HG03280 (cell line): ENCODE measurements around the gene KCTD15.

Source experiments
- ATAC-seq: cut with Tn5 transposase; IDR thresholded peaks from one replicate; pipeline ENCODE4 v1.9.1; 2021; ENCODE audit warnings: mild to moderate bottlenecking, moderate library complexity; ENCODE audit not compliant: unreplicated experiment

KCTD15 gene

DNA sequence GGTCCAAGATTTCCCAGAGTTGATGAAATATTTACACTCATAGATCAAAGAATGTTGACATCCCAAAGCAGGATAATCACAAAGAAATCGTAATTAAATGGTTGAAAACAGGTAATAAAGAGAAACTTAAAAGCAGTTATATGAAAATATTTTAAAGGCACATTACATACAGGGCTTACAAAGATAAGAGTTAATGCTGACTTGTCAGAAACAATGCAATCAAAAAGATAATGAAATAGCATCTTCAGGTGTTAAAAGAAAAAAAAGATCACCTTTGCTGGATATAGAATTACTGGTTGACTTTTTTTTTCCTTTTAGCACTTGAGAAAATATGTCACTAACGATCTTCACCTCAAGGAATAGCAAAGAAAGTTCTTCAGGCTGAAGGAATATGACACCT is 48.8 kb downstream of the KCTD15 start:
- no peak for ATAC-seq

DNA sequence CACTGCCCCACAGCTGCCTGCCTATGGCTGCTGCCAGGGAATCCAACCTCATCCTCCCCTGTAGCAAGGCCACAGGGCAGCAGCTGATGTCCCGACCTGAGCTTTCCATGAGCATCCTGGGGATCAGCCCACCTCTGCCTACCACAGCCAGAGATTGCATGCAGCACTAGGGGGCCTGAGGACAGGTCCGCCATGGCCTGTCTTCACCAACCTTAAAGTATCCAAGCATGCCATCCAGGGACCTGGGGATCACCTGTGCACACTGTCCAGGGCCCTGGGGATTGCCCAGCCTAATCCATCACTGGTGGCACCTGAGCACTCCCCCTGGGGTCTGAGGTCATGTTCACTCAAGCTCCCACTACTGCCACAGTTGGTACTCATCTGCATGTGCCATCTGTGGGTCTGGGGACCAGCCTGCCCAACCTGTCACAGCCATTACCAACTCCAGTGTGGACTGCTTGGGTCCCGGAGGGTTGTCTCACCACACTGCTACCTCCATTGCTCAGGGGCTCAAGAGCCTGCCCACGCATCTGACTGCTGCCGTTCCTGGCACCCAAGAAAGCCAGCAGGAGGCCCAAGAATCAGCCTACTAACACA is 53.0 kb downstream of the KCTD15 start:
- no peak for ATAC-seq

DNA sequence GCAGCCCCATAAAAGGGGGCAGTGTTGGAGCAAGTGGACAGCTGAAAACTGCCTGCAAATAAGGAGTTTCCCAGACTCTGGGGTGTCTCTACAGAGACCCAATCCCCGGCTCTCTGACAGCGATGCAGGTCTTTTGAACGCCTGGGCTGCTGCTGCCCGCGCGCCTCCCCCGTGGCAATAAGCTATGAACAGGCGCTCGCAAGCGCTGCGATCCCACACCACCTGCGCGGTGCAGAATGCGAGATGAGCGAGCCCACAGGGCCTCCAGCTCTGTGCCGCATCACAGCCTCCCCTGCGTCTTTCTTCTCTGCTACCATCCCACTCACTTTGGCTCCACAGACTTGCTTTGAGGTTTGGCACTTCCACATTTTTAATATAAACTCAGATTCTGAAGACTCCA is 62.3 kb downstream of the KCTD15 start:
- no peak for ATAC-seq

DNA sequence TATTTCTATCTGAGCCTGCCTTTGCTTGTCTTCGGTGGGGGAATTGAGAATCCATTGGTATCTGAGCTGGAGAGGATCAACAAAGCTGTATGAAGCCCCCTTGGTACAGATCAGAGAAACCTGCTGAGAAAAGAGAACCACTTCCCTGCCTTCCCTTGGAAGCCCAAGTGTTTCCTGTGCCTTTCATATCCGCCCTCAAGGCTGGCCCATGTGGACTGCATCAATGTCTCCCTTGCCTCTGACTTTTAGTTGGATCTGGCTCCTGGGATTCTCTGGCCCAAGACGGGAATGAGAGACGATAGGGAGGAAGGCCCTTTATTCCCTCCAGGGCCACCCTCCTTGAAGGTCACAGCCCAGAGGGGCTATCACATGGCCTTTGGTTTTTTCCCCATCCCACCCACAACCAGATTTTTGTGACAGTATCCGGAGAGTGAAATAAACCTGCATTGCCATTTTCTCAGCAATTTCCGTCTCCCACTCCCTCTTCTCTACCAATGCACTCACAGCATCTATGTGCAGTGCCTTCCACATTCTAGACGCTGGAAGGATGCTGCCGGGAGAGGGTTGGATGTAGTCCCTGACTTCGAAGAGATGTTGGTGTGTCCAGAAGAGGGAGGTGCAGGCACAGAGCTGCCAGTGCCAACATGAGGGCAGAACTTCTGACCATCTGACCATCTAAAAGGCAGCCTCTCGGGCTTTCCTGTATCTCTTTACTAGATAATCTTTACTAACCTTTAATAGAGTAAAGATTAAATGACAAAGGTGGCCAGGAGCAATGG is 63.8 kb downstream of the KCTD15 start:
- ATAC-seq: no peak

DNA sequence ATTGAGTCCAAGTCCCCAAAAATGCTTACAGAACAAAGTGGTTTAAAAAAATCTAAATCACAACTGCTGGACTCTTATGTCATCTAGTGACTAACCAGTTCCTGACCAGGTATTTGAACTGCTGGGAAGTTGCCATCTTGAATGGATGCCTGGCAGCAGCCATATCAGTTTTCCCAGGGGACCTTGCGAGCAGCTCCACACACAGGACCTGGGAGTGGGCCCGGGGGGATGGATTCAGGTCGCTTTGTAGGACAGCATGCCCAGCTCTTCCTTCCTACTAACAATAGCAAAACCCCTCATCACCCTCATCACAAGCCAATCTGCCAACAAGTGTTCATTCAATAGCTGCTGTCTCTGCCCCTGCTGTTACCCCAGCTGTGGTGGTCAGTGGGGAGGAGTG is 65.3 kb downstream of the KCTD15 start:
- no peak for ATAC-seq

DNA sequence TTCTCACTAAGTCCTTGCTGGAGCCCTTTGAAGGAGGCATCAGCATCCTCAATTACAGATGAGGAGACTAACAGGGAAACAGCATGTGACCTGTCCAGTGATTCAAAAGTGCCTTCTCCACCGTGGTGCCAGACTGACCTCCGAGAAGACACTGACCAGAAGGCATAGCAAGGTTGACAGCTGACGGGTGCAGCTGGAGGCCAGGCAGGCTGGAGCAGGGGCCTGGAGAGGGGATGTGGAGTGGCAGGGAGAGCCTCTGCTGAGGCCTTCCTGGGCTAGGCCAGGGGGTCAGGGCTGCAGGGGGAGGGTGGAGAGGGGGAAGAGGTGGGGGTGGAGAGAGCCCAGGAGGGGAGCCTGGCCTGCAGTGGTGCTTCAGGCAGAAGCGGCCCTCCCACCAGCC is 66.3 kb downstream of the KCTD15 start:
- ATAC-seq: no peak

DNA sequence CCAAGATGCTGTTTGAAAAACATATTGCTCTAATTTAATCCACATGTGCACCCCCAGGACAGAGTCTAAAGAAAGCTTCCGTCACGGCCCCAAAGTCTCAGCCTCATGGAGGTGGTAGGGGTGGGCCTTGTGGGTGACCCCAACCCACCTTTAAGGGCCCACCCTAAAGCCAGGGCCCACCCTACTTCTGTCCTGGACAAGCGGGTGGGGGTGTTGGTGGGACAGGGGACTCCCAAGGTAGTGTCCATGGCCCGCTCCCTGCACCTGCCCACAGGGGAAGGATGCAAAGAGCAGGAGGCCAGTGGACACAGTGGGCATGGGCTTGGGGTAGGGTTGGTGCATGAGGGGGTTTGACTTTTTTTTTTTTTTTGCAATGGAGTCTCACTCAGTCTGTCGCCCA is 66.8 kb downstream of the KCTD15 start:
- no peak for ATAC-seq

DNA sequence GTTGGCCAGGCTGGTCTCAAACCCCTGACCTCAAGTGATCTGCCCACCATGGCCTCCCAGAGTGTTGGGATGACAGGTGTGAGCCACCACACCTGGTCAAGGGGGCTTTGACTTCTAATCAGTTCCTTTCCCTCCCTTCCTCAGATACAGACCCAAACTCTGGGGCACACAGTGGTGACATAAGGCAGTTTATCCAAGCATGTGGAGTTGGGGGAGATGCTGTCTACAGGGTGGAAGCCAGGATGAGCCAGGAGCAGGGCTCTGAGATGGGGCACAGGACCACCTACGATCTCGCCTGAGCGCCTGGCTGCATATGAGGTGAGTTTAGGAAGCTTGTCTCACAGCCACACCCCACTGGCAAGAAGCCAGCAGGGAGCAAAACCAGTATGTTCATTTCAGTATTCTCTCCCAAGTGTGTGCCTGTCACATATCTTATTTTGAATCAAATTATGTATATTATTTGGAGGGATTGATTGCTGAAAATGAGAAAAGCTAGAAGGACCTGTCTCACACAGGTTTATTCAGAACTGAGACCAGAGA is 67.7 kb downstream of the KCTD15 start:
- no peak for ATAC-seq

DNA sequence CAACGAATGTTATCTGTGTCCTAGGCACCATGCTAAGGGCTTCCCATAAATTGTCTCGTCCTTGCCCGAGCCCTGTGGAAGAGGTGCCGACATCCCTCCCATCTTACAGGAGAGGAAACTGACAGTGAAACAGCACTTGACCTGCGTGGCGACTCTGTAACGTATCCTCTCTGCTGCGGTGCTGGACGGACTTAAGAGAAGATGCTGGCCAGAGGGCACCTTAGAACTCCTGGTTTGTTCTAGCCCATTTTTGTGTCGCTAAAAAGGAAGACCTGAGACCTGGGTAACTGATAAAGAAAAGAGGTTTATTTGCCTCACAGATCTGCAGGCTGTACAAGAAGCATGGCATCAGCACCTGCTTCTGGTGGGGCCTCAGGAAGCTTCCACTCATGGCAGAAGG is 68.6 kb downstream of the KCTD15 start:
- ATAC-seq: no peak
